Keratinocyte (primary cell): ENCODE measurements around the gene L3MBTL4. TPM values are rescaled to one million over a fixed set of nuclear protein-coding genes. Genes with fewer than 3 reads are reported as not detected.

Experiments
- DNase-seq: peaks from one replicate; pipeline ENCODE4 v3.0.0-alpha.2; 2011; ENCODE audit warnings: low read depth, missing footprints, low spot score
- FAIRE-seq: peaks from 2 replicates; lab custom pipeline; 2011; peaks lifted over from hg19 to GRCh38; lab: Jason Lieb, UNC
- H2AFZ ChIP-seq: 2 replicates; pipeline ENCODE4 v1.6.0; 2012; ENCODE audit warnings: low read length, control low read depth, inconsistent platforms; ENCODE audit not compliant: control insufficient read depth
- H3K27ac ChIP-seq: 2 replicates; pipeline ENCODE4 v1.5.1; 2011; ENCODE audit warnings: low read length; ENCODE audit not compliant: control insufficient read depth, insufficient read depth
- H3K27me3 ChIP-seq: 3 replicates; pipeline ENCODE4 v1.6.0; 2011; ENCODE audit warnings: low read length; ENCODE audit not compliant: control insufficient read depth, insufficient read depth; ENCODE audit errors: extremely low read depth
- H3K36me3 ChIP-seq, 2 experiments: 2 replicates in 1 of 2; 3 replicates in 1 of 2; pipeline ENCODE4 v1.5.1; 2011; ENCODE audit warnings: low read length in 2 of 2, mild to moderate bottlenecking in 1 of 2; ENCODE audit not compliant: control insufficient read depth in 2 of 2, insufficient read depth in 2 of 2; ENCODE audit errors: extremely low read depth in 1 of 2
- H3K4me1 ChIP-seq: 3 replicates; pipeline ENCODE4 v1.5.1; 2011; ENCODE audit warnings: low read length; ENCODE audit not compliant: control insufficient read depth, insufficient read depth; ENCODE audit errors: extremely low read depth
- H3K4me2 ChIP-seq: 3 replicates; pipeline ENCODE4 v1.6.0; 2011; ENCODE audit warnings: low read depth, low read length; ENCODE audit not compliant: control insufficient read depth, insufficient read depth; ENCODE audit errors: extremely low read depth
- H3K4me3 ChIP-seq, 3 experiments: fragments of 200-600 bp in 1 of 3; sonication (generic) in 1 of 3; 2 replicates in 2 of 3; 3 replicates in 1 of 3; pipeline ENCODE4 v1.5.1; 2011 to 2016; ENCODE audit warnings: low read length in 3 of 3, mild to moderate bottlenecking in 3 of 3, control low read depth in 2 of 3, inconsistent platforms in 1 of 3, low read depth in 1 of 3, mixed read lengths in 1 of 3, mixed run types in 1 of 3, moderate library complexity in 1 of 3; ENCODE audit not compliant: control insufficient read depth in 2 of 3, insufficient read depth in 2 of 3; ENCODE audit errors: extremely low read depth in 1 of 3
- H3K79me2 ChIP-seq: 2 replicates; pipeline ENCODE4 v1.6.0; 2012; ENCODE audit warnings: low read length; ENCODE audit not compliant: control insufficient read depth, insufficient read depth
- H3K9ac ChIP-seq: 3 replicates; pipeline ENCODE4 v1.6.0; 2011; ENCODE audit warnings: low read length; ENCODE audit not compliant: control insufficient read depth, insufficient read depth; ENCODE audit errors: extremely low read depth
- H3K9me1 ChIP-seq: 3 replicates; pipeline ENCODE4 v1.6.0; 2011; ENCODE audit warnings: low read length; ENCODE audit not compliant: control insufficient read depth, insufficient read depth; ENCODE audit errors: extremely low read depth
- H3K9me3 ChIP-seq: 2 replicates; pipeline ENCODE4 v1.5.1; 2012; ENCODE audit warnings: low read depth, low read length; ENCODE audit not compliant: control insufficient read depth
- H4K20me1 ChIP-seq: 3 replicates; pipeline ENCODE4 v1.6.0; 2011; ENCODE audit warnings: low read length; ENCODE audit not compliant: control insufficient read depth, insufficient read depth; ENCODE audit errors: extremely low read depth
- EZH2 ChIP-seq: IDR thresholded peaks from one replicate; pipeline ENCODE4 v1.6.1; 2012; ENCODE audit warnings: inconsistent platforms, mild to moderate bottlenecking, low read length, moderate library complexity
- dilution Hi-C: fragments of 300-500 bp; cut with MboI; formaldehyde crosslinking; loops from one replicate; pipeline ENCODE4 v1.7.0; 2020; ENCODE audit warnings: low sequenced_read_pairs; ENCODE audit not compliant: extremely low pct_ligation_motif_present
- polyA plus RNA-seq, 5 experiments: library from polyadenylated mRNA; depleted of rRNA in 3 of 5; stranded (reverse) in 3 of 5; stranded (forward) in 1 of 5; unstranded in 1 of 5; fragments of >200 nt; gene quantifications; 1 replicate in 1 of 5; 2 replicates in 3 of 5; 3 replicates in 1 of 5; pipeline versions ENCODE4 v1.2.1 to v1.2.3, GENCODE V29; 2011 to 2012; ENCODE audit warnings: missing spikeins in 2 of 5, low read depth in 1 of 5, low replicate concordance in 1 of 5
- TF ChIP-seq, protein P1 (sequence below), 3 experiments: IDR thresholded peaks in 1 of 3; conservative IDR thresholded peaks in 1 of 3; optimal IDR thresholded peaks in 1 of 3; 2 replicates in 2 of 3; 3 replicates in 1 of 3; pipeline versions ENCODE3 to v1.5.1; 2011; ENCODE audit warnings: low read length in 3 of 3, mild to moderate bottlenecking in 3 of 3, moderate library complexity in 2 of 3, control low read depth in 1 of 3, inconsistent platforms in 1 of 3; ENCODE audit not compliant: insufficient read depth in 2 of 3; ENCODE audit errors: extremely low read depth in 1 of 3

Gene L3MBTL4
- polyA plus RNA-seq, 1 donor (not counting 4 experiments of a cell fraction or from before 2014, with no cell fraction given), result 0.17 TPM

DNA sequence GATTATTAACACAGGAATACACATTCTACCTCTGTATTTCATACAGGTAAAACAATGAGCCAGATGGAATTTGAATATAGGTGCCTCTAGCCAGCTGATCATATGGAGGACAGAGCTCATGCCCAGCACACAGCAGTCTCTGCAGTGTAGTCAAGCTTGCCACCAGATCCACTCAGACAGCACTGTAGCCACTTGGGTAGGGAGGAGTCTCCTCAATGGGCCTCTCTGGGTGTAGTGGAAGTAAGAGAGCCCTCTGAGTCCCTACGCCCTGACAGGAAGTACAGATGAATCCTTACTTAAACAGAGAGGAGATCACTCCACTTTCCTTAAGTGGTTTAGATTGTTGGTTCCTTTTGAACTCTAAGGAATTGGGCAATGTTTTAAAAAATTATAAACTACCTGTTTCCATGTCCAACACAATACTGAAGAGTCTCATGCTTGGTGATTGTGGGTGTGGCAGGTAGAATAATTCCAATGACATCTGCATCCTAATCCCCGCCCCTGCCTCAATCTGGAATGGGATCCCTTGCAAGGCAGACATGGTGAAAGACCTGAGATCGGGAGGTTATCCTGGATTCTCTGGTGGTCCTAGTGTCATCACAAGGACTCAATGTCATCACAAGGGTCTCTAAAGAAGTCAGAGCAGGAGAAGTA, 496.4 kb downstream of the L3MBTL4 start:
- H2AFZ ChIP-seq, result no peak overlapping the region
- H3K9ac ChIP-seq, result no peak overlapping the region
- no peak overlapping the region for H3K4me2 ChIP-seq
- H3K4me3 ChIP-seq, result no peak overlapping the region
- peaks cover 3% of the 10 kb centered on the region for H3K27me3 ChIP-seq
- H3K9me3 ChIP-seq, result no peaks in the 10 kb centered on the region
- DNase-seq, result no peak
- no peaks in the 10 kb centered on the region for H3K9me1 ChIP-seq
- dilution Hi-C loops, result no loop called here
- no peak for FAIRE-seq
- TF ChIP-seq EZH2, result no peak
- TF ChIP-seq, protein P1, sequence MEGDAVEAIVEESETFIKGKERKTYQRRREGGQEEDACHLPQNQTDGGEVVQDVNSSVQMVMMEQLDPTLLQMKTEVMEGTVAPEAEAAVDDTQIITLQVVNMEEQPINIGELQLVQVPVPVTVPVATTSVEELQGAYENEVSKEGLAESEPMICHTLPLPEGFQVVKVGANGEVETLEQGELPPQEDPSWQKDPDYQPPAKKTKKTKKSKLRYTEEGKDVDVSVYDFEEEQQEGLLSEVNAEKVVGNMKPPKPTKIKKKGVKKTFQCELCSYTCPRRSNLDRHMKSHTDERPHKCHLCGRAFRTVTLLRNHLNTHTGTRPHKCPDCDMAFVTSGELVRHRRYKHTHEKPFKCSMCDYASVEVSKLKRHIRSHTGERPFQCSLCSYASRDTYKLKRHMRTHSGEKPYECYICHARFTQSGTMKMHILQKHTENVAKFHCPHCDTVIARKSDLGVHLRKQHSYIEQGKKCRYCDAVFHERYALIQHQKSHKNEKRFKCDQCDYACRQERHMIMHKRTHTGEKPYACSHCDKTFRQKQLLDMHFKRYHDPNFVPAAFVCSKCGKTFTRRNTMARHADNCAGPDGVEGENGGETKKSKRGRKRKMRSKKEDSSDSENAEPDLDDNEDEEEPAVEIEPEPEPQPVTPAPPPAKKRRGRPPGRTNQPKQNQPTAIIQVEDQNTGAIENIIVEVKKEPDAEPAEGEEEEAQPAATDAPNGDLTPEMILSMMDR (optimal IDR thresholded peaks at IDR 0.05 in 1 of 3, IDR thresholded peaks at IDR 0.05 in 1 of 3, conservative IDR thresholded peaks at IDR 0.05 in 1 of 3; ENCODE audit: extremely low read depth in 1 of 3, insufficient read depth in 2 of 3, low read length in 3 of 3), result no peak
- no peaks in the 10 kb centered on the region for H3K79me2 ChIP-seq
- no peaks in the 10 kb centered on the region for H4K20me1 ChIP-seq
- H3K36me3 ChIP-seq, result no peaks in the 10 kb centered on the region
- no peak overlapping the region for H3K27ac ChIP-seq
- no peaks in the 10 kb centered on the region for H3K4me1 ChIP-seq

DNA sequence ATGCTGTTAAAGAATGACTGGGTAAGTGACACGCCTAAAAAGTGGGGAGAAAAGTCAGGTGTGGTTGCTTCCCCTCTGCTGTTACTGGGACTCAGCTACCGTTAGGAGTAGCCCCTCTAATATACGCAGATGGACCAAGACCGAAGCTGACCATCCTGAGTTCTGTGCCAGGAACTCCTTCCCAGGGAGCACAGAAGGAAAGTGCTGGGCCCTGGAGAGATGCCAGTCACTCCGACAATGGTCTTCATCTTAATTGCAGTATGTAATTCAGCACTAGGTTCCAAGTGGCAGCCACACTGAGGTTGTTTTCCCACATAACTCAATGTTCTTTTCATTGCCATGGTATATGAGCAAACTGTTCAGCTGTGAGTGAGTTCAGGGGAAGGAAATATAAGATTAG, 499.8 kb downstream of the L3MBTL4 start:
- no peak for FAIRE-seq
- dilution Hi-C loops, result no loop called here

More for the DNA sequence above, 499.8 kb downstream of the L3MBTL4 start:
- Histone ChIP-seq H3K9me3 (no peaks in the 10 kb centered on the region), H3K9me1 (no peaks in the 10 kb centered on the region), H3K79me2 (no peaks in the 10 kb centered on the region), H3K9ac (no peak overlapping the region), H4K20me1 (no peaks in the 10 kb centered on the region), H3K27ac (no peak overlapping the region), H3K4me1 (no peaks in the 10 kb centered on the region), H3K4me3 (no peak overlapping the region), H2AFZ (no peak overlapping the region), H3K36me3 (no peaks in the 10 kb centered on the region), H3K4me2 (no peak overlapping the region), H3K27me3 (peaks cover 3% of the 10 kb centered on the region)
- no peak for DNase-seq
- TF ChIP-seq EZH2, result no peak
- TF ChIP-seq, protein P1 (optimal IDR thresholded peaks at IDR 0.05 in 1 of 3, IDR thresholded peaks at IDR 0.05 in 1 of 3, conservative IDR thresholded peaks at IDR 0.05 in 1 of 3; ENCODE audit: extremely low read depth in 1 of 3, insufficient read depth in 2 of 3, low read length in 3 of 3), result no peak
